GM20000 (cell line): Measurements from ENCODE around the gene PANK2.

ENCODE experiments used
- DNase-seq: peaks from one replicate; pipeline ENCODE4 v3.0.0; 2012; ENCODE audit warnings: low spot score
- TF ChIP-seq, protein P1 (sequence below): IDR thresholded peaks from 2 replicates; pipeline ENCODE4 v1.5.1; 2012; ENCODE audit warnings: mild to moderate bottlenecking, control low read depth; ENCODE audit errors: extremely low read depth, missing control alignments

Gene PANK2

DNA sequence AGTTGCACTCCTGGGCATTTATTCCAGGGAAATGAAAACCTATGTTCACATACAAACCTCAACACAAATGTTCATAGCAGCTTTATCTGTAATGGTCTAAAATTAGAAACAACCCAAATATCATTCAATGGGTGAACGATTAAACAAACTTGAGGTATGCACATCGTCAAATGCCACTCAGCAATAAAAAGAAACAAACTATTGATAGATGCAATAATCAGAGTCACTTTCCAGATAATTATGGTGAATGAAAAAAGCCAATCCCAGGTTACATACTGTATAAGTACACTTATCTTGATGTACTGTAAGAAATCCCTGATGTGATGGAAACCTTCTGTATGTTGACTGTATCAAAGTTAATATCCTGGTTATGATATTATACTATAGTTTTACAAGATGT, 87.3 kb downstream of the PANK2 start:
- TF ChIP-seq, protein P1, sequence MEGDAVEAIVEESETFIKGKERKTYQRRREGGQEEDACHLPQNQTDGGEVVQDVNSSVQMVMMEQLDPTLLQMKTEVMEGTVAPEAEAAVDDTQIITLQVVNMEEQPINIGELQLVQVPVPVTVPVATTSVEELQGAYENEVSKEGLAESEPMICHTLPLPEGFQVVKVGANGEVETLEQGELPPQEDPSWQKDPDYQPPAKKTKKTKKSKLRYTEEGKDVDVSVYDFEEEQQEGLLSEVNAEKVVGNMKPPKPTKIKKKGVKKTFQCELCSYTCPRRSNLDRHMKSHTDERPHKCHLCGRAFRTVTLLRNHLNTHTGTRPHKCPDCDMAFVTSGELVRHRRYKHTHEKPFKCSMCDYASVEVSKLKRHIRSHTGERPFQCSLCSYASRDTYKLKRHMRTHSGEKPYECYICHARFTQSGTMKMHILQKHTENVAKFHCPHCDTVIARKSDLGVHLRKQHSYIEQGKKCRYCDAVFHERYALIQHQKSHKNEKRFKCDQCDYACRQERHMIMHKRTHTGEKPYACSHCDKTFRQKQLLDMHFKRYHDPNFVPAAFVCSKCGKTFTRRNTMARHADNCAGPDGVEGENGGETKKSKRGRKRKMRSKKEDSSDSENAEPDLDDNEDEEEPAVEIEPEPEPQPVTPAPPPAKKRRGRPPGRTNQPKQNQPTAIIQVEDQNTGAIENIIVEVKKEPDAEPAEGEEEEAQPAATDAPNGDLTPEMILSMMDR = no peak
- DNase-seq = no peak
